ENCODE results near the gene SCN1A. TPM values are rescaled to one million over a fixed set of nuclear protein-coding genes. Genes with fewer than 3 reads are reported as not detected.

Gene SCN1A
- total and polyA plus RNA-seq, 2 of the 13 experiments (the other 11 are each of a cell fraction or from before 2014, with no cell fraction given), result 19.9 to 39.4 TPM

DNA sequence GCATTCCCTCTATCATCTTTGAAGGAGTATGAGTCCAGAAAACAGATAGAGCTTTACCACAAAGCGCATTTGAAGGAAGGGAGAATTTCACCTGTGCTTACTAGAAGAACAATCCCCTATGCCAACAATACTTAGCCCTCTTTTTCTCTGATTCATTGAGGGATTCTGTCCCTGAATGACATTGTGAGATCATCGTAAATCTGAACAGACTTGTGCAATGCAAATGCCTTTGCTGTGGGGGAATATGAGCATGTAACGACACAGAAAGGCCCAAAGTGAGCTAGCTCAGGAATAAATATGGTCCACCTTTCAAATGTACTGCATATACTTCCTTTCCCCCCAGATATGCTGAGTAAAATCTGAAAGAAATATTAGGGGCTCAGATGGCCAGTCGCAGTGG lies 67.6 kb downstream of the SCN1A start:
- BruUV-seq (replicated peaks), result no TSS peak
- no peaks in the 10 kb centered on the region for H3K36me3 ChIP-seq (replicated peaks in 1 of 2; ENCODE audit: control insufficient read depth in 1 of 2, insufficient read depth in 2 of 2, low read length in 2 of 2)
- no peak for FAIRE-seq
- no peak for ATAC-seq
- H3K4me1 ChIP-seq (ENCODE audit: insufficient read depth, low read length), result peaks cover 12% of the 10 kb centered on the region; the same call in 1 of the 2 replicates
- no peak for DNase-seq (ENCODE audit: low spot score)
- no peaks in the 10 kb centered on the region for H3K9me3 ChIP-seq (ENCODE audit: low read length)
- H2AFZ ChIP-seq (ENCODE audit: low read length), result peak overlapping the region; percentile 25
- no peaks in the 10 kb centered on the region for H3K79me2 ChIP-seq (ENCODE audit: insufficient read depth, low read length)
- TF ChIP-seq THAP11 (CRISPR knock-in tag; IDR thresholded peaks at IDR 0.05) (no peak), ZNF143 (CRISPR knock-in tag; IDR thresholded peaks at IDR 0.05) (no peak), ZNF614 (CRISPR knock-in tag; IDR thresholded peaks at IDR 0.05; ENCODE audit: borderline replicate concordance) (no peak), ZNF234 (CRISPR knock-in tag; conservative IDR thresholded peaks at IDR 0.05) (no peak), SMAD3 (CRISPR knock-in tag; IDR thresholded peaks at IDR 0.05) (no peak), ZNF549 (CRISPR knock-in tag; IDR thresholded peaks at IDR 0.05) (no peak), ZNF335 (CRISPR knock-in tag; IDR thresholded peaks at IDR 0.05) (no peak)
- TF ChIP-seq, protein P1, sequence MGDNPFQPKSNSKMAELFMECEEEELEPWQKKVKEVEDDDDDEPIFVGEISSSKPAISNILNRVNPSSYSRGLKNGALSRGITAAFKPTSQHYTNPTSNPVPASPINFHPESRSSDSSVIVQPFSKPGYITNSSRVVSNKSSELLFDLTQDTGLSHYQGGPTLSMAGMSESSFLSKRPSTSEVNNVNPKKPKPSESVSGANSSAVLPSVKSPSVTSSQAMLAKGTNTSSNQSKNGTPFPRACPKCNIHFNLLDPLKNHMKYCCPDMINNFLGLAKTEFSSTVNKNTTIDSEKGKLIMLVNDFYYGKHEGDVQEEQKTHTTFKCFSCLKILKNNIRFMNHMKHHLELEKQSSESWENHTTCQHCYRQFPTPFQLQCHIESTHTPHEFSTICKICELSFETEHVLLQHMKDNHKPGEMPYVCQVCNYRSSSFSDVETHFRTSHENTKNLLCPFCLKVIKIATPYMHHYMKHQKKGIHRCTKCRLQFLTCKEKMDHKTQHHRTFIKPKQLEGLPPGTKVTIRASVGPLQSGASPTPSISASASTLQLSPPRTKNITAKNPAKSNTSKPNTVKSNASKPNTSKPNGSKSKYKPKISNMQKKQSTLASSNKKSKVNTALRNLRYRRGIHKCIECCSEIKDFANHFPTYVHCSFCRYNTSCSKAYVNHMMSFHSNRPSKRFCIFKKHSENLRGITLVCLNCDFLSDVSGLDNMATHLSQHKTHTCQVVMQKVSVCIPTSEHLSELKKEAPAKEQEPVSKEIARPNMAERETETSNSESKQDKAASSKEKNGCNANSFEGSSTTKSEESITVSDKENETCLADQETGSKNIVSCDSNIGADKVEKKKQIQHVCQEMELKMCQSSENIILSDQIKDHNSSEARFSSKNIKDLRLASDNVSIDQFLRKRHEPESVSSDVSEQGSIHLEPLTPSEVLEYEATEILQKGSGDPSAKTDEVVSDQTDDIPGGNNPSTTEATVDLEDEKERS (CRISPR knock-in tag; IDR thresholded peaks at IDR 0.05), result no peak
- TF ChIP-seq, protein P2, sequence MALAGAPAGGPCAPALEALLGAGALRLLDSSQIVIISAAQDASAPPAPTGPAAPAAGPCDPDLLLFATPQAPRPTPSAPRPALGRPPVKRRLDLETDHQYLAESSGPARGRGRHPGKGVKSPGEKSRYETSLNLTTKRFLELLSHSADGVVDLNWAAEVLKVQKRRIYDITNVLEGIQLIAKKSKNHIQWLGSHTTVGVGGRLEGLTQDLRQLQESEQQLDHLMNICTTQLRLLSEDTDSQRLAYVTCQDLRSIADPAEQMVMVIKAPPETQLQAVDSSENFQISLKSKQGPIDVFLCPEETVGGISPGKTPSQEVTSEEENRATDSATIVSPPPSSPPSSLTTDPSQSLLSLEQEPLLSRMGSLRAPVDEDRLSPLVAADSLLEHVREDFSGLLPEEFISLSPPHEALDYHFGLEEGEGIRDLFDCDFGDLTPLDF (CRISPR knock-in tag; IDR thresholded peaks at IDR 0.05), result no peak
- TF ChIP-seq, protein P3, sequence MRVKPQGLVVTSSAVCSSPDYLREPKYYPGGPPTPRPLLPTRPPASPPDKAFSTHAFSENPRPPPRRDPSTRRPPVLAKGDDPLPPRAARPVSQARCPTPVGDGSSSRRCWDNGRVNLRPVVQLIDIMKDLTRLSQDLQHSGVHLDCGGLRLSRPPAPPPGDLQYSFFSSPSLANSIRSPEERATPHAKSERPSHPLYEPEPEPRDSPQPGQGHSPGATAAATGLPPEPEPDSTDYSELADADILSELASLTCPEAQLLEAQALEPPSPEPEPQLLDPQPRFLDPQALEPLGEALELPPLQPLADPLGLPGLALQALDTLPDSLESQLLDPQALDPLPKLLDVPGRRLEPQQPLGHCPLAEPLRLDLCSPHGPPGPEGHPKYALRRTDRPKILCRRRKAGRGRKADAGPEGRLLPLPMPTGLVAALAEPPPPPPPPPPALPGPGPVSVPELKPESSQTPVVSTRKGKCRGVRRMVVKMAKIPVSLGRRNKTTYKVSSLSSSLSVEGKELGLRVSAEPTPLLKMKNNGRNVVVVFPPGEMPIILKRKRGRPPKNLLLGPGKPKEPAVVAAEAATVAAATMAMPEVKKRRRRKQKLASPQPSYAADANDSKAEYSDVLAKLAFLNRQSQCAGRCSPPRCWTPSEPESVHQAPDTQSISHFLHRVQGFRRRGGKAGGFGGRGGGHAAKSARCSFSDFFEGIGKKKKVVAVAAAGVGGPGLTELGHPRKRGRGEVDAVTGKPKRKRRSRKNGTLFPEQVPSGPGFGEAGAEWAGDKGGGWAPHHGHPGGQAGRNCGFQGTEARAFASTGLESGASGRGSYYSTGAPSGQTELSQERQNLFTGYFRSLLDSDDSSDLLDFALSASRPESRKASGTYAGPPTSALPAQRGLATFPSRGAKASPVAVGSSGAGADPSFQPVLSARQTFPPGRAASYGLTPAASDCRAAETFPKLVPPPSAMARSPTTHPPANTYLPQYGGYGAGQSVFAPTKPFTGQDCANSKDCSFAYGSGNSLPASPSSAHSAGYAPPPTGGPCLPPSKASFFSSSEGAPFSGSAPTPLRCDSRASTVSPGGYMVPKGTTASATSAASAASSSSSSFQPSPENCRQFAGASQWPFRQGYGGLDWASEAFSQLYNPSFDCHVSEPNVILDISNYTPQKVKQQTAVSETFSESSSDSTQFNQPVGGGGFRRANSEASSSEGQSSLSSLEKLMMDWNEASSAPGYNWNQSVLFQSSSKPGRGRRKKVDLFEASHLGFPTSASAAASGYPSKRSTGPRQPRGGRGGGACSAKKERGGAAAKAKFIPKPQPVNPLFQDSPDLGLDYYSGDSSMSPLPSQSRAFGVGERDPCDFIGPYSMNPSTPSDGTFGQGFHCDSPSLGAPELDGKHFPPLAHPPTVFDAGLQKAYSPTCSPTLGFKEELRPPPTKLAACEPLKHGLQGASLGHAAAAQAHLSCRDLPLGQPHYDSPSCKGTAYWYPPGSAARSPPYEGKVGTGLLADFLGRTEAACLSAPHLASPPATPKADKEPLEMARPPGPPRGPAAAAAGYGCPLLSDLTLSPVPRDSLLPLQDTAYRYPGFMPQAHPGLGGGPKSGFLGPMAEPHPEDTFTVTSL (CRISPR knock-in tag; IDR thresholded peaks at IDR 0.05; ENCODE audit: borderline replicate concordance), result no peak
- no peak overlapping the region for H3K4me3 ChIP-seq (replicated peaks in 1 of 3; ENCODE audit: insufficient read depth in 1 of 3, low read depth in 2 of 3, low read length in 3 of 3)
- CTCF ChIA-PET (ENCODE audit: low intra/inter-chr PET ratio, low total read pairs), result no interaction called here
- no peaks in the 10 kb centered on the region for H4K20me1 ChIP-seq (ENCODE audit: insufficient read depth, low read length)
- no peak overlapping the region for H3K9ac ChIP-seq (ENCODE audit: insufficient read depth, low read depth, low read length)
- WGBS (ENCODE audit: low lambda C conversion rate), result 98% methylated on average over 4 of the region's 4 CpGs
- intact Hi-C loops (cut with micrococcal nuclease; ENCODE audit: unreplicated experiment), result no loop called here
- H3K27ac ChIP-seq (ENCODE audit: extremely low read length, insufficient read depth, low read length), result no peak overlapping the region
- H3K4me2 ChIP-seq (ENCODE audit: low read depth, low read length), result no peak overlapping the region
- no peaks in the 10 kb centered on the region for H3K27me3 ChIP-seq (ENCODE audit: control insufficient read depth in 1 of 2, insufficient read depth in 2 of 2, low read length in 2 of 2)
- POLR2A ChIA-PET, result no interaction called here
- in situ Hi-C loops (cut with HindIII; ENCODE audit: extremely low pct_ligation_motif_present, low pct_unique_long_range_greater_than_20kb), result no loop called here
